Body of pancreas (tissue), 4 donors: Measurements from ENCODE around the gene MCAT.
A peak's percentile ranks its signal among the peaks of the same experiment; 100 is the strongest.

Experiments
- CTCF ChIP-seq, 7 experiments: fragments of 450-650 bp in 4 of 7; fragments of 200-600 bp in 3 of 7; sonication (generic) in 3 of 7; IDR thresholded peaks; one replicate each; pipeline ENCODE4 v1.5.1; 2016 to 2019; ENCODE audit warnings: antibody characterized with exemption in 7 of 7
- POLR2A ChIP-seq, 3 donors: fragments of 450-650 bp; IDR thresholded peaks; one replicate each; pipeline ENCODE4 v1.6.1; 2016; ENCODE audit warnings: antibody characterized with exemption in 3 of 3, mild to moderate bottlenecking in 2 of 3

DNA sequence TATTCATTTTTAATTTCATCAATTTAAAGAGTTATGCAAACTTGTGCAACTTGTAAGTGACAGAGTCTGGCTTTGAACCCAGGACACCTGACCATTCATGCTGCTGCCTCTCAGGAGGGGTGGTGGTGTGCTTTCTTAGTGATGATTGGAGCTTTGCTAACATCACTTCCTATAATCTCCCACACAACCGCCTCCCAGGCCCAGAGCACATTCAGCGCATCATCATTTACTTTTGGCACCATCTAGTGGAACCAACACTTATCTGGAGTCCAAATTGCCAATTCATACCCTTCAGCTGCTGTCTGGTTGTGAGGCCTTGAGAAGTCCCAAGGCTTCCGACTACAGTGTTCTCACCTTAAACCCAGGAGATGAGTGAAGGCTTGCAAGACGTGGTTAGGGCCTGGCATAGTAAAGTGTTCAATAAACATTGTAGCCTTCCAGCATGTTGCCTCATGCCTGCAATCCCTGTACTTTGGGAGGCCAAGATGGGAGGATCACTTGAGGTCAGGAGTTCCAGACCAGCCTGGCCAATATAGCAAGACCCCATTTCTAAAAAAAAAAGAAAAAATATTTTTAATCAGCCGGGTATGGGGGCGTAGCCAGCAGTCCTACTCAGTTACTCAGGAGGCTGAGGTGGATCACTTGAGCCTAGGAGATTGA, 52.9 kb downstream of the MCAT start:
- TF ChIP-seq CTCF (IDR thresholded peaks at IDR 0.05) (peak in 4 of 7 experiments; percentile 34 to 56 (median 50)), POLR2A (IDR thresholded peaks at IDR 0.05) (no peak)
